ENCODE data around the gene ZBTB18.

The ZBTB18 gene

GRCh38 chr1:244092293-244092963 is 41.3 kb downstream of the ZBTB18 start:
- DNase-seq = no peak

GRCh38 chr1:244092964-244093638 is 42.0 kb downstream of the ZBTB18 start:
- no peak for DNase-seq

GRCh38 chr1:244094880-244095528 is 43.9 kb downstream of the ZBTB18 start:
- DNase-seq = no peak

GRCh38 chr1:244095529-244095911 is 44.4 kb downstream of the ZBTB18 start:
- no peak for DNase-seq

GRCh38 chr1:244096066-244096610 is 45.1 kb downstream of the ZBTB18 start:
- no peak for DNase-seq

- no peak for DNase-seq
Measured at GRCh38 chr1:244096691-244097090, 45.6 kb downstream of the ZBTB18 start.

- no peak for DNase-seq
Measured at GRCh38 chr1:244097523-244098405, 46.7 kb downstream of the ZBTB18 start.

GRCh38 chr1:244099258-244099930 is 48.3 kb downstream of the ZBTB18 start:
- no peak for DNase-seq

- no peak for DNase-seq
Measured at GRCh38 chr1:244100276-244100675, 49.2 kb downstream of the ZBTB18 start.

GRCh38 chr1:244100704-244101453 is 49.8 kb downstream of the ZBTB18 start:
- DNase-seq = no peak

- DNase-seq = no peak
Measured at GRCh38 chr1:244102046-244102445, 51.0 kb downstream of the ZBTB18 start.

GRCh38 chr1:244102468-244102867 is 51.4 kb downstream of the ZBTB18 start:
- DNase-seq = no peak

- no peak for DNase-seq
Measured at GRCh38 chr1:244104309-244105060, 53.4 kb downstream of the ZBTB18 start.

- no peak for DNase-seq
Measured at GRCh38 chr1:244106176-244106575, 55.1 kb downstream of the ZBTB18 start.

Data from CD4-positive, alpha-beta T cell treated with Interleukin-12 subunit alpha and Interleukin-12 subunit beta, for 1 hour (primary cell).